ENCODE results near the gene SSC5D. TPM values are rescaled to one million over a fixed set of nuclear protein-coding genes. Genes with fewer than 3 reads are reported as not detected.
A peak's percentile ranks its signal among the peaks of the same experiment; 100 is the strongest.

SSC5D gene
- polyA plus RNA-seq, 3 donors: 0.08 TPM; not detected in 2

DNA sequence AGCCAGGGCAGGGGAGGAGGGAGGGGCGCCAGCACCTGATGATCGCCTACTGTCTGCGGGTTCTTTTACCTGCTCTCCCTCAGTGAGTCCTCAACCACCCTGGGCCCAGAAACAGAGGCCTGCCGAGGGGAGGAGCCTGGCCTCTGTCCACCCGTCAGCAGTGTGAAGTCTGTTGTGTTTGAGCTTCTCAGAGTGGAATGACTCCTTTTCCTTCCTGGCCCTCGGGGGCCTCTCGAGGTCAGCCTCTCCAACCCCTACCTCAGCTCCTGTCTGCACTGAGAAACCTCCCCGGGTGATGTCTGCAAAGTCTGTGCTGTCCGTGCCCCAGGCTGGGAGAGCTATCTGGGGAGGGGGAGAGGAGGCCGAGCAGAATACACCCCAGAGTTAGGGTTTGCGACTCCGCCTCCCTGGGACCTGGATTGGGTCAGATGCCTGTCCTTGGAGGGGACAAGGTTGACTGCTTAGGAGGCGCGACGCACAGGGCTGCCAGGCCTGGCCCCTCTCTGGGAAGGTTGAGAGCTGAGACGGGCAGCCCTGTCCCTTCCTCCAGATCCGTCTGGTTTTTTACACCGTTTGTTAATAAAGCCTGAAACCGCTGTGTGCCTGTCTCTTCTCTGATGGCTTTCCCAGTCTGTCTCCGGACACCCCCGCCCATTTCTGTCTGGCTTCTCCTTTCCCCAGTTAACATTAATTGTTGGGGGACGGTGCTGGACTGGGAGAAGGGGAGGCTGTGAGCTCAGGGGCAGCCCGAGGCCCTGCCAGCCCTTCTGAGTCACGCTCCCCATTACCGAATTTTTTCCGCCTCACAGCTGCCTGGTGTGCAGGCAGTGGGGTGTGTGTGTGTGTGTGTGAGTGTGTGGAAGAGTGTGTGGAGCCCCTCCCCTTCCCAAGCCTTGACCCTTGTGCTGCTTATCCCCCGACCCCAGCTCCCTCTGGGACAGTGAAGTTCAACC, 989 bp upstream of the SSC5D start:
- H3K36me3 Mint-ChIP-seq: peaks cover 10 to 12% of the 10 kb centered on the region in 2 donors
- H3K9me3 ChIP-seq (replicated peaks in 1 of 2; ENCODE audit: control insufficient read depth in 1 of 2, insufficient read depth in 1 of 2, low read length in 2 of 2): no peaks in the 10 kb centered on the region
- H3K4me2 ChIP-seq (replicated peaks; ENCODE audit: extremely low read depth, low read length, poor library complexity, severe bottlenecking): no peak overlapping the region
- peaks cover 10 to 16% of the 10 kb centered on the region in 2 donors for H3K36me3 ChIP-seq (replicated peaks in 1 of 2; ENCODE audit: control insufficient read depth in 1 of 2, insufficient read depth in 2 of 2, low read length in 2 of 2)
- H3K9ac ChIP-seq (ENCODE audit: insufficient read depth, low read length, poor library complexity, severe bottlenecking): no peak overlapping the region
- H4K20me1 ChIP-seq (ENCODE audit: insufficient read depth, low read length): peaks cover 16% of the 10 kb centered on the region
- no peak overlapping the region for H3K4me3 ChIP-seq (replicated peaks in 1 of 3; ENCODE audit: low read depth in 2 of 3, low read length in 3 of 3)
- H2AFZ ChIP-seq (ENCODE audit: insufficient read depth, low read depth, low read length, poor library complexity, severe bottlenecking): no peak overlapping the region
- no peaks in the 10 kb centered on the region for H3K9me3 Mint-ChIP-seq
- TF ChIP-seq, protein P1, sequence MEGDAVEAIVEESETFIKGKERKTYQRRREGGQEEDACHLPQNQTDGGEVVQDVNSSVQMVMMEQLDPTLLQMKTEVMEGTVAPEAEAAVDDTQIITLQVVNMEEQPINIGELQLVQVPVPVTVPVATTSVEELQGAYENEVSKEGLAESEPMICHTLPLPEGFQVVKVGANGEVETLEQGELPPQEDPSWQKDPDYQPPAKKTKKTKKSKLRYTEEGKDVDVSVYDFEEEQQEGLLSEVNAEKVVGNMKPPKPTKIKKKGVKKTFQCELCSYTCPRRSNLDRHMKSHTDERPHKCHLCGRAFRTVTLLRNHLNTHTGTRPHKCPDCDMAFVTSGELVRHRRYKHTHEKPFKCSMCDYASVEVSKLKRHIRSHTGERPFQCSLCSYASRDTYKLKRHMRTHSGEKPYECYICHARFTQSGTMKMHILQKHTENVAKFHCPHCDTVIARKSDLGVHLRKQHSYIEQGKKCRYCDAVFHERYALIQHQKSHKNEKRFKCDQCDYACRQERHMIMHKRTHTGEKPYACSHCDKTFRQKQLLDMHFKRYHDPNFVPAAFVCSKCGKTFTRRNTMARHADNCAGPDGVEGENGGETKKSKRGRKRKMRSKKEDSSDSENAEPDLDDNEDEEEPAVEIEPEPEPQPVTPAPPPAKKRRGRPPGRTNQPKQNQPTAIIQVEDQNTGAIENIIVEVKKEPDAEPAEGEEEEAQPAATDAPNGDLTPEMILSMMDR (IDR thresholded peaks at IDR 0.05): no peak
- 85% methylated on average over 8 of the region's 27 CpGs for WGBS (ENCODE audit: insufficient coverage)
- no peak overlapping the region for H3K4me3 Mint-ChIP-seq
- intact Hi-C loops (cut with micrococcal nuclease): no loop called here
- H3K4me1 ChIP-seq (ENCODE audit: control insufficient read depth in 1 of 2, insufficient read depth in 2 of 2, low read length in 2 of 2): peaks cover 12 to 17% of the 10 kb centered on the region in 2 donors
- H3K27me3 ChIP-seq (ENCODE audit: control insufficient read depth in 2 of 2, insufficient read depth in 2 of 2, low read length in 2 of 2): peaks cover 0 to 3% of the 10 kb centered on the region in 2 donors
- no peaks in the 10 kb centered on the region for H3K79me2 ChIP-seq (ENCODE audit: insufficient read depth, low read length)
- H3K27ac ChIP-seq (ENCODE audit: low read depth in 1 of 2, low read length in 2 of 2): no peak overlapping the region
- H3K27ac Mint-ChIP-seq: peak overlapping the region in 4 of 7 donors; percentile 21 to 68 (median 46)
- peaks cover 11 to 42% (median 17%) of the 10 kb centered on the region in 3 donors for H3K27me3 Mint-ChIP-seq (ENCODE audit: low read depth in 3 of 3)
- DNase-seq: no peak
- H3K4me1 Mint-ChIP-seq: peaks cover 14% of the 10 kb centered on the region

DNA sequence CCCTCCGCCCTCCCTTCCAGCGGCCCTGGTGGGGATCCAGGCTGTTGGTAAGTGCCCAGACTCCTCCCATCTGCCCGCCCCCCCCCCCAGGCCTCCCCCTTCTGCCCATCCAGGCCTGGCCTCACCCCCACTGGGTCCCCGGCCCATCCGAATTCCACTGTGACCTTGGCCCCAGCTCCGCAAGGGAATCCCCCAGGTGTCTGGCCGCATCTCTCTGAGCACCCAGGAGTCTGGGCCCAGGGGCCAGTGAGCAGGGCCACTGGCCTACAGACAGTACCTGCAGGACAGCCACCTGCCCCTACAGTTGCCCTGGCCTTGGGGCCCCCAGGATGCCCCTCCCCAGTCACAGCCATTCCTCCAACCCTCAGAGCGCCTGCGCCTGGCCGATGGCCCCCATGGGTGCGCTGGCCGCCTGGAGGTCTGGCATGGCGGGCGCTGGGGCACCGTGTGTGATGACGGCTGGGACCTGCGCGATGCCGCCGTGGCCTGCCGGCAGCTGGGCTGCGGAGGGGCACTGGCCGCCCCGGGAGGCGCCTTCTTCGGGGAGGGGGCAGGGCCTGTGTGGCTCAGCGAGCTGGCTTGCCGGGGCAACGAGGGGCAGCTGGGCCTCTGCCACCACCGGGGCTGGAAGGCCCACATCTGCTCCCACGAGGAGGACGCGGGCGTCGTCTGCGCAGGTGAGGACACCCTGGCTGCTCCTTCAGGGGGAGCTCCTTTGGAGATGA, 912 bp downstream of the SSC5D start:
- WGBS (ENCODE audit: insufficient coverage): 68% methylated on average over 31 of the region's 36 CpGs
- no peak overlapping the region for H3K27ac ChIP-seq (ENCODE audit: low read depth in 1 of 2, low read length in 2 of 2)
- no peak overlapping the region for H3K9ac ChIP-seq (ENCODE audit: insufficient read depth, low read length, poor library complexity, severe bottlenecking)
- no peaks in the 10 kb centered on the region for H3K9me3 ChIP-seq (replicated peaks in 1 of 2; ENCODE audit: control insufficient read depth in 1 of 2, insufficient read depth in 1 of 2, low read length in 2 of 2)
- Mint-ChIP-seq H3K4me3 (no peak overlapping the region), H3K27ac (no peak overlapping the region), H3K36me3 (no peaks in the 10 kb centered on the region), H3K4me1 (peaks cover 14% of the 10 kb centered on the region), H3K27me3 (ENCODE audit: low read depth in 3 of 3) (peaks cover 19 to 55% (median 21%) of the 10 kb centered on the region in 3 donors), H3K9me3 (no peaks in the 10 kb centered on the region)
- no peak overlapping the region for H3K4me3 ChIP-seq (replicated peaks in 1 of 3; ENCODE audit: low read depth in 2 of 3, low read length in 3 of 3)
- H2AFZ ChIP-seq (ENCODE audit: insufficient read depth, low read depth, low read length, poor library complexity, severe bottlenecking): no peak overlapping the region
- H3K4me2 ChIP-seq (replicated peaks; ENCODE audit: extremely low read depth, low read length, poor library complexity, severe bottlenecking): no peak overlapping the region
- peaks cover 5% of the 10 kb centered on the region for H4K20me1 ChIP-seq (ENCODE audit: insufficient read depth, low read length)
- DNase-seq: no peak
- H3K4me1 ChIP-seq (ENCODE audit: control insufficient read depth in 1 of 2, insufficient read depth in 2 of 2, low read length in 2 of 2): peaks cover 10 to 12% of the 10 kb centered on the region in 2 donors
- TF ChIP-seq, protein P1 (IDR thresholded peaks at IDR 0.05): no peak
- intact Hi-C loops (cut with micrococcal nuclease): no loop called here
- H3K79me2 ChIP-seq (ENCODE audit: insufficient read depth, low read length): no peaks in the 10 kb centered on the region
- peaks cover 0 to 5% of the 10 kb centered on the region in 2 donors for H3K27me3 ChIP-seq (ENCODE audit: control insufficient read depth in 2 of 2, insufficient read depth in 2 of 2, low read length in 2 of 2)
- no peaks in the 10 kb centered on the region for H3K36me3 ChIP-seq (replicated peaks in 1 of 2; ENCODE audit: control insufficient read depth in 1 of 2, insufficient read depth in 2 of 2, low read length in 2 of 2)
